WTC11 (cell line): ENCODE data around the gene EIF6. TPM values are rescaled to one million over a fixed set of nuclear protein-coding genes. Genes with fewer than 3 reads are reported as not detected.

Experiments
- ATAC-seq: fragments of 200-7000 bp; cut with Tn5 transposase; 2 replicates; pipeline ENCODE4 v1.10.0; 2021; ENCODE audit warnings: mild to moderate bottlenecking, moderate library complexity
- CTCF ChIA-PET: fragments of 300-600 bp; sonication (Branson Sonifier 250); formaldehyde crosslinking; loops from one replicate; lab custom pipeline; 2021; ENCODE audit warnings: antibody characterized with exemption; lab: Charles Lee
- POLR2A ChIA-PET: fragments of 350-600 bp; sonication (Branson Sonifier 250); formaldehyde crosslinking; loops from one replicate; lab custom pipeline; 2021; ENCODE audit warnings: antibody characterized with exemption; lab: Charles Lee
- DNase-seq: peaks from one replicate; pipeline ENCODE4 v3.0.0; 2021; ENCODE audit warnings: low spot score
- H3K27ac Mint-ChIP-seq: 2 replicates; pipeline ENCODE4 v1.8.0; 2021; ENCODE audit warnings: mixed read lengths
- H3K27me3 Mint-ChIP-seq: 2 replicates; pipeline ENCODE4 v1.8.0; 2021; ENCODE audit warnings: low read depth, mild to moderate bottlenecking, moderate library complexity, mixed read lengths
- H3K36me3 Mint-ChIP-seq: 2 replicates; pipeline ENCODE4 v1.8.0; 2021; ENCODE audit warnings: mixed read lengths
- H3K4me1 Mint-ChIP-seq: 2 replicates; pipeline ENCODE4 v1.8.0; 2022; ENCODE audit warnings: mixed read lengths
- H3K4me3 Mint-ChIP-seq: 2 replicates; pipeline ENCODE4 v1.8.0; 2021; ENCODE audit warnings: mild to moderate bottlenecking, moderate library complexity, mixed read lengths
- H3K9me3 Mint-ChIP-seq: 2 replicates; pipeline ENCODE4 v1.8.0; 2021; ENCODE audit warnings: mixed read lengths
- IRF1 ChIP-seq: sonication (generic); formaldehyde crosslinking; IDR thresholded peaks from 2 replicates; pipeline ENCODE4 v1.8.0; 2023; ENCODE audit warnings: missing genetic modification reagents
- NFYB ChIP-seq: sonication (generic); formaldehyde crosslinking; conservative IDR thresholded peaks from 2 replicates; pipeline ENCODE4 v1.8.0; 2022; ENCODE audit warnings: low read depth, missing genetic modification reagents
- RELA ChIP-seq: sonication (generic); formaldehyde crosslinking; IDR thresholded peaks from 2 replicates; pipeline ENCODE4 v1.8.1; 2022; ENCODE audit warnings: missing genetic modification reagents, mild to moderate bottlenecking, borderline replicate concordance
- SMAD3 ChIP-seq: sonication (generic); formaldehyde crosslinking; IDR thresholded peaks from 2 replicates; pipeline ENCODE4 v1.8.0; 2022; ENCODE audit warnings: missing genetic modification reagents, mild to moderate bottlenecking, borderline replicate concordance
- ZNF138 ChIP-seq: sonication (generic); formaldehyde crosslinking; conservative IDR thresholded peaks from 2 replicates; pipeline ENCODE4 v1.8.1; 2022; ENCODE audit warnings: mild to moderate bottlenecking, moderate library complexity, missing genetic modification reagents
- ZNF423 ChIP-seq: fragments of 250-450 bp; sonication (Bioruptor Pico); IDR thresholded peaks from 2 replicates; pipeline ENCODE4 v2.1.2; 2022; ENCODE audit warnings: mild to moderate bottlenecking, moderate library complexity
- total RNA-seq: library from RNA; stranded (reverse); gene quantifications from 3 replicates; pipeline ENCODE4 v1.2.3, GENCODE V29; 2021
- TF ChIP-seq, protein P1 (sequence below): sonication (generic); formaldehyde crosslinking; IDR thresholded peaks from 2 replicates; pipeline ENCODE4 v1.8.1; 2023; ENCODE audit warnings: mild to moderate bottlenecking, missing genetic modification reagents
- TF ChIP-seq, protein P2 (sequence below): sonication (generic); formaldehyde crosslinking; IDR thresholded peaks from 2 replicates; pipeline ENCODE4 v1.8.1; 2022; ENCODE audit warnings: mild to moderate bottlenecking, moderate library complexity, missing genetic modification reagents
- TF ChIP-seq, protein P3 (sequence below): fragments of 250-450 bp; sonication (Bioruptor Pico); IDR thresholded peaks from 2 replicates; pipeline ENCODE4 v1.9.0; 2021; ENCODE audit warnings: mild to moderate bottlenecking
- TF ChIP-seq, protein P4 (sequence below): sonication (generic); formaldehyde crosslinking; conservative IDR thresholded peaks from 2 replicates; pipeline ENCODE4 v1.8.1; 2023; ENCODE audit warnings: mild to moderate bottlenecking, low read depth, missing genetic modification reagents, moderate library complexity

The EIF6 gene
- total RNA-seq, 1 experiment from 2014 or later, result 157 TPM

GRCh38 chr20:35257175-35257909, 27.2 kb downstream of the EIF6 start:
- no peaks in the 10 kb centered on the region for H3K27me3 Mint-ChIP-seq
- CTCF ChIA-PET, result no interaction called here
- H3K4me3 Mint-ChIP-seq, result no peak overlapping the region
- H3K9me3 Mint-ChIP-seq, result no peaks in the 10 kb centered on the region
- H3K27ac Mint-ChIP-seq, result no peak overlapping the region; the same call in 1 of the 2 replicates
- TF ChIP-seq, protein P1, sequence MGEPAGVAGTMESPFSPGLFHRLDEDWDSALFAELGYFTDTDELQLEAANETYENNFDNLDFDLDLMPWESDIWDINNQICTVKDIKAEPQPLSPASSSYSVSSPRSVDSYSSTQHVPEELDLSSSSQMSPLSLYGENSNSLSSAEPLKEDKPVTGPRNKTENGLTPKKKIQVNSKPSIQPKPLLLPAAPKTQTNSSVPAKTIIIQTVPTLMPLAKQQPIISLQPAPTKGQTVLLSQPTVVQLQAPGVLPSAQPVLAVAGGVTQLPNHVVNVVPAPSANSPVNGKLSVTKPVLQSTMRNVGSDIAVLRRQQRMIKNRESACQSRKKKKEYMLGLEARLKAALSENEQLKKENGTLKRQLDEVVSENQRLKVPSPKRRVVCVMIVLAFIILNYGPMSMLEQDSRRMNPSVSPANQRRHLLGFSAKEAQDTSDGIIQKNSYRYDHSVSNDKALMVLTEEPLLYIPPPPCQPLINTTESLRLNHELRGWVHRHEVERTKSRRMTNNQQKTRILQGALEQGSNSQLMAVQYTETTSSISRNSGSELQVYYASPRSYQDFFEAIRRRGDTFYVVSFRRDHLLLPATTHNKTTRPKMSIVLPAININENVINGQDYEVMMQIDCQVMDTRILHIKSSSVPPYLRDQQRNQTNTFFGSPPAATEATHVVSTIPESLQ (CRISPR knock-in tag), result no peak
- TF ChIP-seq ZNF138 (CRISPR knock-in tag), result no peak
- TF ChIP-seq ZNF423 (CRISPR knock-in tag), result no peak
- no peak for TF ChIP-seq IRF1 (CRISPR knock-in tag)
- TF ChIP-seq SMAD3 (CRISPR knock-in tag), result no peak
- TF ChIP-seq, protein P2, sequence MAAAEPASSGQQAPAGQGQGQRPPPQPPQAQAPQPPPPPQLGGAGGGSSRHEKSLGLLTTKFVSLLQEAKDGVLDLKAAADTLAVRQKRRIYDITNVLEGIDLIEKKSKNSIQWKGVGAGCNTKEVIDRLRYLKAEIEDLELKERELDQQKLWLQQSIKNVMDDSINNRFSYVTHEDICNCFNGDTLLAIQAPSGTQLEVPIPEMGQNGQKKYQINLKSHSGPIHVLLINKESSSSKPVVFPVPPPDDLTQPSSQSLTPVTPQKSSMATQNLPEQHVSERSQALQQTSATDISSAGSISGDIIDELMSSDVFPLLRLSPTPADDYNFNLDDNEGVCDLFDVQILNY (CRISPR knock-in tag), result no peak
- TF ChIP-seq RELA, result no peak
- no peak for TF ChIP-seq NFYB (CRISPR knock-in tag)
- TF ChIP-seq, protein P3, sequence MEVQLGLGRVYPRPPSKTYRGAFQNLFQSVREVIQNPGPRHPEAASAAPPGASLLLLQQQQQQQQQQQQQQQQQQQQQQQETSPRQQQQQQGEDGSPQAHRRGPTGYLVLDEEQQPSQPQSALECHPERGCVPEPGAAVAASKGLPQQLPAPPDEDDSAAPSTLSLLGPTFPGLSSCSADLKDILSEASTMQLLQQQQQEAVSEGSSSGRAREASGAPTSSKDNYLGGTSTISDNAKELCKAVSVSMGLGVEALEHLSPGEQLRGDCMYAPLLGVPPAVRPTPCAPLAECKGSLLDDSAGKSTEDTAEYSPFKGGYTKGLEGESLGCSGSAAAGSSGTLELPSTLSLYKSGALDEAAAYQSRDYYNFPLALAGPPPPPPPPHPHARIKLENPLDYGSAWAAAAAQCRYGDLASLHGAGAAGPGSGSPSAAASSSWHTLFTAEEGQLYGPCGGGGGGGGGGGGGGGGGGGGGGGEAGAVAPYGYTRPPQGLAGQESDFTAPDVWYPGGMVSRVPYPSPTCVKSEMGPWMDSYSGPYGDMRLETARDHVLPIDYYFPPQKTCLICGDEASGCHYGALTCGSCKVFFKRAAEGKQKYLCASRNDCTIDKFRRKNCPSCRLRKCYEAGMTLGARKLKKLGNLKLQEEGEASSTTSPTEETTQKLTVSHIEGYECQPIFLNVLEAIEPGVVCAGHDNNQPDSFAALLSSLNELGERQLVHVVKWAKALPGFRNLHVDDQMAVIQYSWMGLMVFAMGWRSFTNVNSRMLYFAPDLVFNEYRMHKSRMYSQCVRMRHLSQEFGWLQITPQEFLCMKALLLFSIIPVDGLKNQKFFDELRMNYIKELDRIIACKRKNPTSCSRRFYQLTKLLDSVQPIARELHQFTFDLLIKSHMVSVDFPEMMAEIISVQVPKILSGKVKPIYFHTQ (CRISPR knock-in tag), result no peak
- ATAC-seq (no peak), DNase-seq (no peak)
- peaks cover 47% of the 10 kb centered on the region for H3K4me1 Mint-ChIP-seq
- POLR2A ChIA-PET, result no interaction called here
- no peaks in the 10 kb centered on the region; the same call in none of the 2 replicates for H3K36me3 Mint-ChIP-seq

- Mint-ChIP-seq H3K27ac (no peak overlapping the region), H3K36me3 (no peaks in the 10 kb centered on the region; the same call in none of the 2 replicates), H3K4me1 (peaks cover 43% of the 10 kb centered on the region), H3K9me3 (no peaks in the 10 kb centered on the region), H3K4me3 (no peak overlapping the region), H3K27me3 (no peaks in the 10 kb centered on the region)
- DNase-seq, result no peak
- ChIA-PET POLR2A (interaction anchor here (0.8 to 0.9 kb wide), 2 partner anchors 9 kb away, joined by 3 to 4 read pairs; no protein-coding TSS in a partner anchor), CTCF (interaction anchor here (0.7 kb wide), 2 partner anchors 30 to 1739 kb away, joined by 3 read pairs; no protein-coding TSS in a partner anchor)
- ATAC-seq, result no peak
- TF ChIP-seq, protein P4, sequence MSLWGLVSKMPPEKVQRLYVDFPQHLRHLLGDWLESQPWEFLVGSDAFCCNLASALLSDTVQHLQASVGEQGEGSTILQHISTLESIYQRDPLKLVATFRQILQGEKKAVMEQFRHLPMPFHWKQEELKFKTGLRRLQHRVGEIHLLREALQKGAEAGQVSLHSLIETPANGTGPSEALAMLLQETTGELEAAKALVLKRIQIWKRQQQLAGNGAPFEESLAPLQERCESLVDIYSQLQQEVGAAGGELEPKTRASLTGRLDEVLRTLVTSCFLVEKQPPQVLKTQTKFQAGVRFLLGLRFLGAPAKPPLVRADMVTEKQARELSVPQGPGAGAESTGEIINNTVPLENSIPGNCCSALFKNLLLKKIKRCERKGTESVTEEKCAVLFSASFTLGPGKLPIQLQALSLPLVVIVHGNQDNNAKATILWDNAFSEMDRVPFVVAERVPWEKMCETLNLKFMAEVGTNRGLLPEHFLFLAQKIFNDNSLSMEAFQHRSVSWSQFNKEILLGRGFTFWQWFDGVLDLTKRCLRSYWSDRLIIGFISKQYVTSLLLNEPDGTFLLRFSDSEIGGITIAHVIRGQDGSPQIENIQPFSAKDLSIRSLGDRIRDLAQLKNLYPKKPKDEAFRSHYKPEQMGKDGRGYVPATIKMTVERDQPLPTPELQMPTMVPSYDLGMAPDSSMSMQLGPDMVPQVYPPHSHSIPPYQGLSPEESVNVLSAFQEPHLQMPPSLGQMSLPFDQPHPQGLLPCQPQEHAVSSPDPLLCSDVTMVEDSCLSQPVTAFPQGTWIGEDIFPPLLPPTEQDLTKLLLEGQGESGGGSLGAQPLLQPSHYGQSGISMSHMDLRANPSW (CRISPR knock-in tag), result no peak
- TF ChIP-seq, all 79 proteins: peak for 0
Measured at GRCh38 chr20:35254448-35254999, 30.0 kb downstream of the EIF6 start.
